HEK293T (cell line): ENCODE data around the gene CDK5.

ENCODE experiments used
- BHLHE40 ChIP-seq: fragments of 450-650 bp; IDR thresholded peaks from 2 replicates; pipeline ENCODE4 v1.6.1; 2016; ENCODE audit warnings: mild to moderate bottlenecking, moderate library complexity, borderline replicate concordance
- FOXA1 ChIP-seq: fragments of 450-650 bp; IDR thresholded peaks from 2 replicates; pipeline ENCODE4 v1.6.1; 2016; ENCODE audit warnings: mild to moderate bottlenecking
- FOXK2 ChIP-seq: fragments of 450-650 bp; IDR thresholded peaks from 2 replicates; pipeline ENCODE4 v1.6.1; 2016; ENCODE audit warnings: mild to moderate bottlenecking
- HDGF ChIP-seq: fragments of 450-650 bp; IDR thresholded peaks from 2 replicates; pipeline ENCODE4 v1.6.1; 2017; ENCODE audit warnings: antibody characterized with exemption, borderline replicate concordance
- LEF1 ChIP-seq: fragments of 450-650 bp; IDR thresholded peaks from 2 replicates; pipeline ENCODE4 v1.6.1; 2017; ENCODE audit warnings: mild to moderate bottlenecking, borderline replicate concordance
- NFRKB ChIP-seq: fragments of 450-650 bp; IDR thresholded peaks from 2 replicates; pipeline ENCODE4 v1.6.1; 2016; ENCODE audit warnings: mild to moderate bottlenecking, moderate library complexity
- SUZ12 ChIP-seq: fragments of 450-650 bp; IDR thresholded peaks from 2 replicates; pipeline ENCODE4 v1.6.1; 2016; ENCODE audit warnings: mild to moderate bottlenecking

DNA sequence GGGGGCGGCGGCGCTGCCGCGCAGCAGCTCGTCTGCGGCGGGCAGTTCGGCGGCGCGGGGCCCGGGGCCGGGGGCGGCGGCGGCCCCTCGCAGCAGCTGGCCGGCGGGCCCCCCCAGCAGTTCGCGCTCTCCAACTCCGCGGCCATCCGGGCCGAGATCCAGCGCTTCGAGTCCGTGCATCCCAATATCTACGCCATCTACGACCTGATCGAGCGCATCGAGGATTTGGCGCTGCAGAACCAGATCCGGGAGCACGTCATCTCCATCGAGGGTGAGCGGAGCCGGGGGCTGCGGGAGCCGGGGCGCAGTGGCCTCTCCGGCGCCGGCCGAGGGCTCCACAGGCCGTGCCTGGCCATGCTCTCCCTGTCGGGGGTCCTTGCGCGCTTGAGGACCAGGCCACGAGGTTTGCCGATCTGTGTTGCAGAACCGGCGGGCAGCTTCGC lies 29.1 kb upstream of the CDK5 start:
- TF ChIP-seq NFRKB (no peak), BHLHE40 (no peak), FOXK2 (no peak), LEF1 (no peak), SUZ12 (no peak), FOXA1 (no peak), HDGF (no peak)
